Adrenal gland (tissue), 5 donors: ENCODE results near the gene KIF26B.

Experiments
- POLR2A ChIP-seq, 2 donors: fragments of 450-650 bp; IDR thresholded peaks; one replicate each; pipeline ENCODE4 v1.6.1; 2017; ENCODE audit warnings: antibody characterized with exemption in 2 of 2, mild to moderate bottlenecking in 2 of 2, moderate library complexity in 1 of 2
- TF ChIP-seq, protein P1 (sequence below), 6 experiments: fragments of 450-650 bp in 4 of 6; fragments of 200-600 bp in 2 of 6; sonication (generic) in 1 of 6; IDR thresholded peaks; 1 replicate in 5 of 6; 2 replicates in 1 of 6; pipeline versions ENCODE4 v1.5.1 to v1.8.0; 2016 to 2021; ENCODE audit warnings: antibody characterized with exemption in 6 of 6, mild to moderate bottlenecking in 2 of 6, moderate library complexity in 1 of 6
- donor health status: DM: no; HTN: no; CAD: no.

DNA sequence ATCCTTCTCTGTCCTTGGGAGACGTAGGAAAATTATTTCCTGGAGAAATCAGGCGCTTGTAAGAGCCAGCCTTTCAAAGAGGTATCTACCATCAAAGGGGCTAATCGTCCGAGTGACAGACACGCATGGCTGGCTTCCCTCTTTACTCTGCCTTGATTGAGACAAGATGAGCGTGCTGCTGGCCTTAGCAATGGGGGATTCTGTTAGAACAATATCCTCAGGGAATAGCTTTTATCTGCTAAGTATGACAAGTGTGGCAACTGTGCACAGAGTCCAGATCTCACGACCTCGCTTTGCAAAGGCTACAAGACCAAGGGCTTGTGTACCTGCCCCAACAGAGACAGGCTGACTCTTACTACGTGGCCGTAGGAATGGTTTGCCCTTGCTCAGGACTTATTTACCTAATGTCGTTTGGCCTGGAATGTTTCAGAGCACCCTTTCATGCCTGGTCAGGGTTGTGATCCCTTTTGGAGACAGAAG is 417.1 kb downstream of the KIF26B start:
- TF ChIP-seq, protein P1, sequence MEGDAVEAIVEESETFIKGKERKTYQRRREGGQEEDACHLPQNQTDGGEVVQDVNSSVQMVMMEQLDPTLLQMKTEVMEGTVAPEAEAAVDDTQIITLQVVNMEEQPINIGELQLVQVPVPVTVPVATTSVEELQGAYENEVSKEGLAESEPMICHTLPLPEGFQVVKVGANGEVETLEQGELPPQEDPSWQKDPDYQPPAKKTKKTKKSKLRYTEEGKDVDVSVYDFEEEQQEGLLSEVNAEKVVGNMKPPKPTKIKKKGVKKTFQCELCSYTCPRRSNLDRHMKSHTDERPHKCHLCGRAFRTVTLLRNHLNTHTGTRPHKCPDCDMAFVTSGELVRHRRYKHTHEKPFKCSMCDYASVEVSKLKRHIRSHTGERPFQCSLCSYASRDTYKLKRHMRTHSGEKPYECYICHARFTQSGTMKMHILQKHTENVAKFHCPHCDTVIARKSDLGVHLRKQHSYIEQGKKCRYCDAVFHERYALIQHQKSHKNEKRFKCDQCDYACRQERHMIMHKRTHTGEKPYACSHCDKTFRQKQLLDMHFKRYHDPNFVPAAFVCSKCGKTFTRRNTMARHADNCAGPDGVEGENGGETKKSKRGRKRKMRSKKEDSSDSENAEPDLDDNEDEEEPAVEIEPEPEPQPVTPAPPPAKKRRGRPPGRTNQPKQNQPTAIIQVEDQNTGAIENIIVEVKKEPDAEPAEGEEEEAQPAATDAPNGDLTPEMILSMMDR (IDR thresholded peaks at IDR 0.05) = no peak
- no peak for TF ChIP-seq POLR2A (IDR thresholded peaks at IDR 0.05)
